Femur (tissue), 1 donor: Measurements from ENCODE around the gene TTLL11.

Source experiments
- DNase-seq: peaks from one replicate; pipeline ENCODE4 v3.0.0-alpha.2; 2017

Gene TTLL11

GRCh38 chr9:121822093-121823085, 270.7 kb downstream of the TTLL11 start:
- no peak for DNase-seq

GRCh38 chr9:121821326-121821725, 271.8 kb downstream of the TTLL11 start:
- no peak for DNase-seq

- DNase-seq, result no peak
Observed at GRCh38 chr9:121820286-121821005, 272.7 kb downstream of the TTLL11 start.

GRCh38 chr9:121819428-121820231, 273.5 kb downstream of the TTLL11 start:
- no peak for DNase-seq

GRCh38 chr9:121818841-121819427, 274.2 kb downstream of the TTLL11 start:
- DNase-seq, result no peak

- no peak for DNase-seq
Observed at GRCh38 chr9:121818016-121818661, 275.0 kb downstream of the TTLL11 start.

GRCh38 chr9:121817476-121817875, 275.6 kb downstream of the TTLL11 start:
- no peak for DNase-seq

- DNase-seq, result no peak
Observed at GRCh38 chr9:121816845-121817450, 276.2 kb downstream of the TTLL11 start.

- DNase-seq, result no peak
Observed at GRCh38 chr9:121816449-121816817, 276.7 kb downstream of the TTLL11 start.

GRCh38 chr9:121815546-121816448, 277.3 kb downstream of the TTLL11 start:
- no peak for DNase-seq

GRCh38 chr9:121815084-121815483, 278.0 kb downstream of the TTLL11 start:
- DNase-seq, result no peak

- no peak for DNase-seq
Observed at GRCh38 chr9:121814594-121814993, 278.5 kb downstream of the TTLL11 start.

- DNase-seq, result no peak
Observed at GRCh38 chr9:121813519-121814210, 279.4 kb downstream of the TTLL11 start.

GRCh38 chr9:121812159-121812735, 280.9 kb downstream of the TTLL11 start:
- no peak for DNase-seq

GRCh38 chr9:121811751-121812150, 281.4 kb downstream of the TTLL11 start:
- no peak for DNase-seq

- DNase-seq, result no peak
Observed at GRCh38 chr9:121811140-121811539, 282.0 kb downstream of the TTLL11 start.

GRCh38 chr9:121810489-121810888, 282.6 kb downstream of the TTLL11 start:
- no peak for DNase-seq

- no peak for DNase-seq
Observed at GRCh38 chr9:121809356-121810050, 283.6 kb downstream of the TTLL11 start.

GRCh38 chr9:121808781-121809180, 284.3 kb downstream of the TTLL11 start:
- DNase-seq, result no peak
